Mesenchymal stem cell (in vitro differentiated cells and primary cell): ENCODE data around the gene SPRR2B.

ENCODE experiments used
- DNase-seq: peaks from one replicate; pipeline ENCODE4 v3.0.0-alpha.2; 2013
- H2AFZ ChIP-seq: one replicate; pipeline ENCODE4 v1.6.1; 2013; ENCODE audit warnings: low read depth, mild to moderate bottlenecking, control low read depth, inconsistent platforms, low read length, moderate library complexity
- H2AK5ac ChIP-seq: 2 replicates; pipeline ENCODE4 v1.6.1; 2013; ENCODE audit warnings: low read length, moderate library complexity, mild to moderate bottlenecking, inconsistent platforms; ENCODE audit not compliant: severe bottlenecking
- H2BK120ac ChIP-seq: one replicate; pipeline ENCODE4 v1.6.1; 2013; ENCODE audit warnings: low read depth, mild to moderate bottlenecking, inconsistent platforms, low read length, moderate library complexity
- H2BK12ac ChIP-seq, 2 experiments: one replicate each; pipeline ENCODE4 v1.6.1; 2013; ENCODE audit warnings: inconsistent platforms in 2 of 2, low read length in 2 of 2, mild to moderate bottlenecking in 2 of 2, moderate library complexity in 2 of 2, control low read depth in 1 of 2
- H2BK15ac ChIP-seq: one replicate; pipeline ENCODE4 v1.6.1; 2013; ENCODE audit warnings: mild to moderate bottlenecking, low read depth, inconsistent platforms; ENCODE audit not compliant: poor library complexity, severe bottlenecking
- H2BK5ac ChIP-seq: 2 replicates; pipeline ENCODE4 v1.6.1; 2013; ENCODE audit warnings: low read depth, mild to moderate bottlenecking, low read length, control low read depth, inconsistent platforms; ENCODE audit not compliant: poor library complexity, severe bottlenecking
- H3K14ac ChIP-seq, 2 experiments: one replicate each; pipeline ENCODE4 v1.6.1; 2013; ENCODE audit warnings: inconsistent platforms in 2 of 2, low read length in 2 of 2, control low read depth in 1 of 2, mild to moderate bottlenecking in 1 of 2, moderate library complexity in 1 of 2
- H3K18ac ChIP-seq, 2 experiments: one replicate each; pipeline ENCODE4 v1.6.1; 2013; ENCODE audit warnings: inconsistent platforms in 2 of 2, low read length in 2 of 2, control low read depth in 1 of 2, low read depth in 1 of 2, mild to moderate bottlenecking in 1 of 2
- H3K23ac ChIP-seq, 2 experiments: one replicate each; pipeline ENCODE4 v1.6.1; 2013; ENCODE audit warnings: inconsistent platforms in 2 of 2, low read length in 2 of 2, mild to moderate bottlenecking in 2 of 2, moderate library complexity in 2 of 2, control low read depth in 1 of 2
- H3K27ac ChIP-seq: 2 replicates; pipeline ENCODE4 v1.5.1; 2013; ENCODE audit warnings: mild to moderate bottlenecking, moderate library complexity, low read length, control low read depth, inconsistent platforms; ENCODE audit not compliant: poor library complexity, severe bottlenecking
- H3K27me3 ChIP-seq, 2 experiments: 2 replicates each; pipeline versions ENCODE4 v1.6.1 to v1.7.0; 2013; ENCODE audit warnings: low read length in 2 of 2, mild to moderate bottlenecking in 2 of 2, moderate library complexity in 2 of 2, control low read depth in 1 of 2, inconsistent platforms in 1 of 2; ENCODE audit not compliant: control insufficient read depth in 1 of 2, insufficient read depth in 1 of 2
- H3K36me3 ChIP-seq, 2 experiments: 2 replicates each; pipeline versions ENCODE4 v1.6.1 to v1.7.0; 2013; ENCODE audit warnings: low read length in 2 of 2, control low read depth in 1 of 2, inconsistent platforms in 1 of 2, low read depth in 1 of 2, mild to moderate bottlenecking in 1 of 2; ENCODE audit not compliant: insufficient read depth in 2 of 2, control insufficient read depth in 1 of 2
- H3K4ac ChIP-seq, 2 experiments: one replicate each; pipeline ENCODE4 v1.6.1; 2013; ENCODE audit warnings: inconsistent platforms in 2 of 2, low read length in 2 of 2, mild to moderate bottlenecking in 2 of 2, moderate library complexity in 2 of 2, control low read depth in 1 of 2, low read depth in 1 of 2
- H3K4me1 ChIP-seq: 2 replicates; pipeline ENCODE4 v1.6.1; 2013; ENCODE audit warnings: low read depth, low read length, control low read depth; ENCODE audit not compliant: control insufficient read depth, insufficient read depth
- H3K4me2 ChIP-seq: 2 replicates; pipeline ENCODE4 v1.6.1; 2013; ENCODE audit warnings: low read length, mild to moderate bottlenecking, inconsistent platforms; ENCODE audit not compliant: poor library complexity, severe bottlenecking
- H3K4me3 ChIP-seq, 2 experiments: 2 replicates each; pipeline versions ENCODE4 v1.5.1 to v1.7.0; 2013; ENCODE audit warnings: low read length in 2 of 2, mild to moderate bottlenecking in 2 of 2, control low read depth in 1 of 2, low read depth in 1 of 2; ENCODE audit not compliant: insufficient read depth in 1 of 2
- H3K79me1 ChIP-seq: replicated peaks from 2 replicates; pipeline ENCODE4 v1.6.1; 2013; ENCODE audit warnings: mild to moderate bottlenecking, control low read depth, low read length, inconsistent platforms; ENCODE audit not compliant: poor library complexity, severe bottlenecking
- H3K9ac ChIP-seq: 2 replicates; pipeline ENCODE4 v1.7.0; 2013; ENCODE audit warnings: mild to moderate bottlenecking, low read length, moderate library complexity
- H3K9me3 ChIP-seq: 2 replicates; pipeline ENCODE4 v1.7.0; 2013; ENCODE audit warnings: mild to moderate bottlenecking, low read length; ENCODE audit not compliant: control insufficient read depth
- H4K8ac ChIP-seq: one replicate; pipeline ENCODE4 v1.6.1; 2013; ENCODE audit warnings: inconsistent platforms, mild to moderate bottlenecking, low read length, moderate library complexity
- H4K91ac ChIP-seq: one replicate; pipeline ENCODE4 v1.6.1; 2013; ENCODE audit warnings: mild to moderate bottlenecking, low read length, inconsistent platforms
- WGBS: methylation state at CpG from one replicate; pipeline ENCODE4 v1.1.7; 2013; ENCODE audit warnings: mixed read lengths; 5-methylcytosine and 5-hydroxymethylcytosine counted together

Gene SPRR2B

GRCh38 chr1:153035211-153035610, 36.2 kb downstream of the SPRR2B start:
- Histone ChIP-seq H3K4me2 (no peak overlapping the region), H3K4ac (no peak overlapping the region), H3K18ac (no peak overlapping the region), H3K14ac (no peak overlapping the region), H4K91ac (no peak overlapping the region), H3K9ac (no peak overlapping the region), H2BK15ac (no peak overlapping the region), H3K27me3 (no peaks in the 10 kb centered on the region), H3K9me3 (no peaks in the 10 kb centered on the region), H3K4me3 (no peak overlapping the region), H2BK120ac (no peak overlapping the region), H3K4me1 (no peaks in the 10 kb centered on the region), H2AK5ac (no peak overlapping the region), H2BK5ac (no peak overlapping the region), H3K36me3 (no peaks in the 10 kb centered on the region), H3K79me1 (no peaks in the 10 kb centered on the region), H2AFZ (no peak overlapping the region), H3K23ac (no peak overlapping the region), H3K27ac (no peak overlapping the region), H2BK12ac (no peak overlapping the region), H4K8ac (no peak overlapping the region)
- DNase-seq = no peak
- no CpG with 5 or more reads among the region's 1 CpG for WGBS

GRCh38 chr1:153032677-153033308, 38.6 kb downstream of the SPRR2B start:
- Histone ChIP-seq H3K4me2 (no peak overlapping the region), H3K4me1 (no peaks in the 10 kb centered on the region), H2AK5ac (no peak overlapping the region), H2BK5ac (no peak overlapping the region), H3K27me3 (no peaks in the 10 kb centered on the region), H3K4me3 (no peak overlapping the region), H3K9ac (no peak overlapping the region), H2BK12ac (no peak overlapping the region), H3K79me1 (no peaks in the 10 kb centered on the region), H3K9me3 (no peaks in the 10 kb centered on the region), H2BK120ac (no peak overlapping the region), H3K23ac (no peak overlapping the region), H3K36me3 (no peaks in the 10 kb centered on the region), H3K27ac (no peak overlapping the region), H3K18ac (no peak overlapping the region), H3K4ac (no peak overlapping the region), H4K8ac (no peak overlapping the region), H3K14ac (no peak overlapping the region), H2BK15ac (no peak overlapping the region), H2AFZ (no peak overlapping the region), H4K91ac (no peak overlapping the region)
- DNase-seq = no peak
- 52% methylated on average over 3 of the region's 3 CpGs for WGBS

- Histone ChIP-seq H3K14ac (no peak overlapping the region), H3K18ac (no peak overlapping the region), H3K27me3 (no peaks in the 10 kb centered on the region), H3K4me1 (no peaks in the 10 kb centered on the region), H2BK5ac (no peak overlapping the region), H3K4me2 (no peak overlapping the region), H3K4me3 (no peak overlapping the region), H3K27ac (no peak overlapping the region), H3K36me3 (no peaks in the 10 kb centered on the region), H3K9me3 (no peaks in the 10 kb centered on the region), H4K91ac (no peak overlapping the region), H3K4ac (no peak overlapping the region), H2BK12ac (no peak overlapping the region), H2BK15ac (no peak overlapping the region), H2AFZ (no peak overlapping the region), H3K9ac (no peak overlapping the region), H4K8ac (no peak overlapping the region), H2AK5ac (no peak overlapping the region), H3K23ac (no peak overlapping the region), H3K79me1 (no peaks in the 10 kb centered on the region), H2BK120ac (no peak overlapping the region)
- DNase-seq = no peak
Observed at GRCh38 chr1:153032073-153032472, 39.3 kb downstream of the SPRR2B start.

GRCh38 chr1:153030895-153031294, 40.5 kb downstream of the SPRR2B start, which contains the start of gene SPRR1B:
Gene SPRR1B, plus strand, starts transcription at chr1:153031203. Its CDS starts 1,143 bp downstream, at chr1:153032346.
- no peaks in the 10 kb centered on the region for H3K27me3 ChIP-seq
- no peak within 1 kb of the TSS for H3K23ac ChIP-seq
- no peak within 1 kb of the TSS for H2AK5ac ChIP-seq
- H2BK5ac ChIP-seq = no peak within 1 kb of the TSS
- H2AFZ ChIP-seq = no peak within 1 kb of the TSS
- H3K18ac ChIP-seq = no peak within 1 kb of the TSS
- no peak within 1 kb of the TSS for H4K8ac ChIP-seq
- H3K27ac ChIP-seq = no peak within 1 kb of the TSS
- no peaks in the 10 kb centered on the region for H3K9me3 ChIP-seq
- H3K4me3 ChIP-seq = no peak within 1 kb of the TSS
- no peak within 1 kb of the TSS for H3K9ac ChIP-seq
- H3K4me1 ChIP-seq = no peaks in the 10 kb centered on the region
- no peaks in the 10 kb centered on the region for H3K79me1 ChIP-seq
- H2BK12ac ChIP-seq = no peak within 1 kb of the TSS
- no peak within 1 kb of the TSS for H3K4me2 ChIP-seq
- no peak within 1 kb of the TSS for H3K4ac ChIP-seq
- H2BK15ac ChIP-seq = no peak within 1 kb of the TSS
- H3K14ac ChIP-seq = no peak within 1 kb of the TSS
- no peak for DNase-seq
- no peak within 1 kb of the TSS for H2BK120ac ChIP-seq
- H3K36me3 ChIP-seq = no peaks in the 10 kb centered on the region
- H4K91ac ChIP-seq = no peak within 1 kb of the TSS
